ENCODE measurements around the gene MELTF. TPM values are rescaled to one million over a fixed set of nuclear protein-coding genes. Genes with fewer than 3 reads are reported as not detected.
A peak's percentile ranks its signal among the peaks of the same experiment; 100 is the strongest.

MELTF gene
- total and polyA plus RNA-seq, 2 of the 13 experiments (the other 11 are each of a cell fraction or from before 2014, with no cell fraction given): 3.2 to 7.5 TPM

DNA sequence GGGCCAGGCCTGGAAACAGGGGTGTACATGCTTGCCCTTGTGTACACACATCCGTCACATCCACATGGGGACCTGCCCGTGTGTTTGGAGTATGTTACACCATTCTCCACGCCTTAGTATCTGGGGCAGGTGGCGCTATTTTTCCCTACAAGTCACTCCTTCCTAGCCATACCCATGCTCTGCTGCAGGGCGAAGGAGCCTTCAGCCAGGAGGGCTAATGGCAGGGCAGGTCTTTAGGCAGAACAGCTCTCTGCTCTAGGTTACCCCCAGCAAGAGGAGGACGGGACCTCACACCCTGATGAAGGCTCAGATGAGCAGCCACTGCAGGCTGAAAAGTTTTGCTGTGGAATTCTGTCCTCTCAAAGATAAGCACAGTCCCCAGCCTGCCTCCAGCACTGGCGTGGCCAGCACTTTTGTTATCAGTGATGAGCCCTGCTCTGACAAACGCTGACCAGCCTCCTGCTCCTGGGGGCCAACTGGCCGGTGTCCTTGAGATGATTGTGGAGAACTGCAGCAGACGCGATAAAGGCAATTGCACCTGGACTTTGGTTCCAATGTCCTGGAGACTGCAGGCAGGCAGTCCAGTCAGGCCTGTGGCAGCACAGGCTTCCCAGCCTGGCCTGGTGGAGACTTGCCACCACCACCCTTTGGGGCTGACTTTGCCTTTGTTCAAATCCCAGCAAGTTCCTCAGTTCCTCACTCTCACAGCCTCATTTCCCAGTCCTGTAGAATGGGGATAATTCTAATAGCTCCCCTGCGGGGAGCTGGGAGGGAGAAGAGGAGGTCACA lies 41.2 kb downstream of the MELTF start (continued):
- TF ChIP-seq GLMP (CRISPR knock-in tag; IDR thresholded peaks at IDR 0.05; ENCODE audit: borderline replicate concordance) (no peak), ZNF331 (CRISPR knock-in tag; IDR thresholded peaks at IDR 0.05) (peak; percentile 68), XRCC5 (optimal IDR thresholded peaks at IDR 0.05; ENCODE audit: low read length) (peak; percentile 26), ZBTB46 (CRISPR knock-in tag; IDR thresholded peaks at IDR 0.05; ENCODE audit: borderline replicate concordance) (no peak), HCFC1 (IDR thresholded peaks at IDR 0.05; ENCODE audit: low read depth, low read length) (no peak), HDAC2 (CRISPR knock-in tag; IDR thresholded peaks at IDR 0.05) (peak; percentile 71), NFYB (CRISPR knock-in tag; IDR thresholded peaks at IDR 0.05) (no peak), HES4 (CRISPR knock-in tag; IDR thresholded peaks at IDR 0.05; ENCODE audit: borderline replicate concordance) (0 out of 2 replicates have a peak, but pooled peaks have one; percentile 36), NCOA2 (CRISPR knock-in tag; IDR thresholded peaks at IDR 0.05) (peak; percentile 57), ZNF33A (CRISPR knock-in tag; IDR thresholded peaks at IDR 0.05; ENCODE audit: borderline replicate concordance) (no peak), AKAP8 (CRISPR knock-in tag; IDR thresholded peaks at IDR 0.05) (no peak), IKZF4 (CRISPR knock-in tag; IDR thresholded peaks at IDR 0.05; ENCODE audit: borderline replicate concordance, low read depth, not compliant biosample characterization) (no peak), ZNF451 (CRISPR knock-in tag; IDR thresholded peaks at IDR 0.05) (peak; percentile 53; the same call in 1 of the 2 replicates)
- TF ChIP-seq, protein P1, sequence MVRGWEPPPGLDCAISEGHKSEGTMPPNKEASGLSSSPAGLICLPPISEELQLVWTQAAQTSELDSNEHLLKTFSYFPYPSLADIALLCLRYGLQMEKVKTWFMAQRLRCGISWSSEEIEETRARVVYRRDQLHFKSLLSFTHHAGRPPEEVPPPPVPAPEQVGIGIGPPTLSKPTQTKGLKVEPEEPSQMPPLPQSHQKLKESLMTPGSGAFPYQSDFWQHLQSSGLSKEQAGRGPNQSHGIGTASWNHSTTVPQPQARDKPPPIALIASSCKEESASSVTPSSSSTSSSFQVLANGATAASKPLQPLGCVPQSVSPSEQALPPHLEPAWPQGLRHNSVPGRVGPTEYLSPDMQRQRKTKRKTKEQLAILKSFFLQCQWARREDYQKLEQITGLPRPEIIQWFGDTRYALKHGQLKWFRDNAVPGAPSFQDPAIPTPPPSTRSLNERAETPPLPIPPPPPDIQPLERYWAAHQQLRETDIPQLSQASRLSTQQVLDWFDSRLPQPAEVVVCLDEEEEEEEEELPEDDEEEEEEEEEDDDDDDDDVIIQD (CRISPR knock-in tag; IDR thresholded peaks at IDR 0.05; ENCODE audit: low read depth): 0 out of 2 replicates have a peak, but pooled peaks have one; percentile 23
- TF ChIP-seq, protein P2, sequence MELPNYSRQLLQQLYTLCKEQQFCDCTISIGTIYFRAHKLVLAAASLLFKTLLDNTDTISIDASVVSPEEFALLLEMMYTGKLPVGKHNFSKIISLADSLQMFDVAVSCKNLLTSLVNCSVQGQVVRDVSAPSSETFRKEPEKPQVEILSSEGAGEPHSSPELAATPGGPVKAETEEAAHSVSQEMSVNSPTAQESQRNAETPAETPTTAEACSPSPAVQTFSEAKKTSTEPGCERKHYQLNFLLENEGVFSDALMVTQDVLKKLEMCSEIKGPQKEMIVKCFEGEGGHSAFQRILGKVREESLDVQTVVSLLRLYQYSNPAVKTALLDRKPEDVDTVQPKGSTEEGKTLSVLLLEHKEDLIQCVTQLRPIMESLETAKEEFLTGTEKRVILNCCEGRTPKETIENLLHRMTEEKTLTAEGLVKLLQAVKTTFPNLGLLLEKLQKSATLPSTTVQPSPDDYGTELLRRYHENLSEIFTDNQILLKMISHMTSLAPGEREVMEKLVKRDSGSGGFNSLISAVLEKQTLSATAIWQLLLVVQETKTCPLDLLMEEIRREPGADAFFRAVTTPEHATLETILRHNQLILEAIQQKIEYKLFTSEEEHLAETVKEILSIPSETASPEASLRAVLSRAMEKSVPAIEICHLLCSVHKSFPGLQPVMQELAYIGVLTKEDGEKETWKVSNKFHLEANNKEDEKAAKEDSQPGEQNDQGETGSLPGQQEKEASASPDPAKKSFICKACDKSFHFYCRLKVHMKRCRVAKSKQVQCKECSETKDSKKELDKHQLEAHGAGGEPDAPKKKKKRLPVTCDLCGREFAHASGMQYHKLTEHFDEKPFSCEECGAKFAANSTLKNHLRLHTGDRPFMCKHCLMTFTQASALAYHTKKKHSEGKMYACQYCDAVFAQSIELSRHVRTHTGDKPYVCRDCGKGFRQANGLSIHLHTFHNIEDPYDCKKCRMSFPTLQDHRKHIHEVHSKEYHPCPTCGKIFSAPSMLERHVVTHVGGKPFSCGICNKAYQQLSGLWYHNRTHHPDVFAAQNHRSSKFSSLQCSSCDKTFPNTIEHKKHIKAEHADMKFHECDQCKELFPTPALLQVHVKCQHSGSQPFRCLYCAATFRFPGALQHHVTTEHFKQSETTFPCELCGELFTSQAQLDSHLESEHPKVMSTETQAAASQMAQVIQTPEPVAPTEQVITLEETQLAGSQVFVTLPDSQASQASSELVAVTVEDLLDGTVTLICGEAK (IDR thresholded peaks at IDR 0.05): no peak
- TF ChIP-seq, protein P2 (CRISPR knock-in tag; IDR thresholded peaks at IDR 0.05): peak; percentile 55; the same call in 1 of the 2 replicates

All from HepG2 (cell line).